ENCODE measurements around the gene CCDC196. TPM values are rescaled to one million over a fixed set of nuclear protein-coding genes. Genes with fewer than 3 reads are reported as not detected.

CCDC196 gene
- polyA plus RNA-seq, 2 of the 4 experiments (the other 2 are of a cell fraction), result not detected

DNA sequence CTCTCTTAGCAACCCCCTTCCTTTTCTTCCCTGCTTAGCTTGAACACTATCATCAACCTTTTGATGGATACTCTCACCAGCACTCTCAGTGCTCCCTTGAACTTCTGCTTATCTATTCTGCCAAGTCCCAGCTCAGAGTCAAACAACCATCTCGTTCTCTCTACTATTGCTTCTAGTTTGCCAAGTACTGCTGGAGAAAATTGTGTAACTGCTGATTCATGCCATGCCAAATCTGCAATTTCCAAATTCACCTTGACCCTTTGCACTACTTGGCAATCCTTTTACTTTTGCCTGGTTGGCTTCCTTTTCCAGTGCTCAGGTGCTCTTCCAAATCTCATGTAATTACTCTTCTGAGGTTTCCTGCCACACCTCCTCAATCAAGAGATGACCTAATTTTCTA, 2.8 kb upstream of the CCDC196 start:
- FAIRE-seq (no peak), ATAC-seq (no peak)
- POLR2A ChIA-PET, result no interaction called here

DNA sequence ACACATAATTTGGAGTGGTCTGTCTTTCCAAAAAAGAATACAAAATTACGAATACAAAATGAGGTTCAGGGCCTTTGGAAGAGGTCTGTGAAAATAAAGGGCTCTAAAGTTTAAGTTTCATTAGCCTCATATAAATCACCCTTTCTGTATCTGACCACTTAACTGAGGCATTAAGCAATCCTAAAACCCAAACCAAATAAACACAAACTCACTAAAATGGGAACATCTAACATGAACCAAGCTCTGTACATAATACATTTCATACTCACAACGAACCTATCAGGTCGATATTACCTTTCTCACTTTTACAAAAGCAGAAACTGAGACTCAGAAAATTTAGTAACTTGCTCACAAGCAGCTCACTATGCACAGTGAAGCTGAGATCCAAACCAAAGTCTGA, 1.1 kb upstream of the CCDC196 start:
- WGBS (ENCODE audit: missing lambda C conversion rate), result 15% methylated on average over 3 of the region's 3 CpGs
- POLR2A ChIA-PET, result no interaction called here
- TF ChIP-seq FOSB (CRISPR knock-in tag; IDR thresholded peaks at IDR 0.05) (no peak), BHLHE40 (IDR thresholded peaks at IDR 0.05; ENCODE audit: low read depth, low read length) (no peak), HOXB5 (CRISPR knock-in tag; IDR thresholded peaks at IDR 0.05) (no peak), ZSCAN20 (CRISPR knock-in tag; IDR thresholded peaks at IDR 0.05) (no peak), ZC3H11A (IDR thresholded peaks at IDR 0.05) (no peak), POLR2AphosphoS2 (conservative IDR thresholded peaks at IDR 0.05; ENCODE audit: low read length) (no peak), NPAS2 (CRISPR knock-in tag; IDR thresholded peaks at IDR 0.05; ENCODE audit: borderline replicate concordance) (no peak), RNF2 (IDR thresholded peaks at IDR 0.05; ENCODE audit: borderline replicate concordance, low read depth) (no peak), HOXB13 (CRISPR knock-in tag; IDR thresholded peaks at IDR 0.05; ENCODE audit: low read depth) (no peak), HOXA7 (CRISPR knock-in tag; IDR thresholded peaks at IDR 0.05) (no peak), MAZ (IDR thresholded peaks at IDR 0.05; ENCODE audit: borderline replicate concordance, low read depth, low read length) (no peak)
- TF ChIP-seq, protein P1, sequence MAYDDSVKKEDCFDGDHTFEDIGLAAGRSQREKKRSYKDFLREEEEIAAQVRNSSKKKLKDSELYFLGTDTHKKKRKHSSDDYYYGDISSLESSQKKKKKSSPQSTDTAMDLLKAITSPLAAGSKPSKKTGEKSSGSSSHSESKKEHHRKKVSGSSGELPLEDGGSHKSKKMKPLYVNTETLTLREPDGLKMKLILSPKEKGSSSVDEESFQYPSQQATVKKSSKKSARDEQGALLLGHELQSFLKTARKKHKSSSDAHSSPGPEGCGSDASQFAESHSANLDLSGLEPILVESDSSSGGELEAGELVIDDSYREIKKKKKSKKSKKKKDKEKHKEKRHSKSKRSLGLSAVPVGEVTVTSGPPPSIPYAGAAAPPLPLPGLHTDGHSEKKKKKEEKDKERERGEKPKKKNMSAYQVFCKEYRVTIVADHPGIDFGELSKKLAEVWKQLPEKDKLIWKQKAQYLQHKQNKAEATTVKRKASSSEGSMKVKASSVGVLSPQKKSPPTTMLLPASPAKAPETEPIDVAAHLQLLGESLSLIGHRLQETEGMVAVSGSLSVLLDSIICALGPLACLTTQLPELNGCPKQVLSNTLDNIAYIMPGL (CRISPR knock-in tag; IDR thresholded peaks at IDR 0.05; ENCODE audit: borderline replicate concordance), result no peak
- TF ChIP-seq, protein P2, sequence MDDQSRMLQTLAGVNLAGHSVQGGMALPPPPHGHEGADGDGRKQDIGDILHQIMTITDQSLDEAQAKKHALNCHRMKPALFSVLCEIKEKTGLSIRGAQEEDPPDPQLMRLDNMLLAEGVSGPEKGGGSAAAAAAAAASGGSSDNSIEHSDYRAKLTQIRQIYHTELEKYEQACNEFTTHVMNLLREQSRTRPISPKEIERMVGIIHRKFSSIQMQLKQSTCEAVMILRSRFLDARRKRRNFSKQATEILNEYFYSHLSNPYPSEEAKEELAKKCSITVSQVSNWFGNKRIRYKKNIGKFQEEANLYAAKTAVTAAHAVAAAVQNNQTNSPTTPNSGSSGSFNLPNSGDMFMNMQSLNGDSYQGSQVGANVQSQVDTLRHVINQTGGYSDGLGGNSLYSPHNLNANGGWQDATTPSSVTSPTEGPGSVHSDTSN (IDR thresholded peaks at IDR 0.05), result no peak
- CTCF ChIA-PET, result interaction anchor here (0.6 to 0.9 kb wide), 2 partner anchors 19 to 126 kb away, joined by 3 read pairs; no protein-coding TSS in a partner anchor
- Histone ChIP-seq H3K27ac (no peak overlapping the region), H3K4me1 (no peaks in the 10 kb centered on the region), H3K4me3 (no peak overlapping the region), H3K9me3 (no peaks in the 10 kb centered on the region), H3K4me2 (no peak overlapping the region)
- DNase-seq (ENCODE audit: low read depth in 1 of 2, low spot score in 1 of 2) (no peak), FAIRE-seq (peak; percentile 7), ATAC-seq (no peak)

More for the DNA sequence above, 2.8 kb upstream of the CCDC196 start:
- Histone ChIP-seq H3K9me3 (no peaks in the 10 kb centered on the region), H3K27ac (no peak overlapping the region), H3K4me1 (no peaks in the 10 kb centered on the region), H3K4me2 (no peak overlapping the region), H3K4me3 (no peak overlapping the region)
- CTCF ChIA-PET, result interaction anchor here (0.8 to 1.4 kb wide), 2 partner anchors 8 to 12 kb away, joined by 3 to 4 read pairs; no protein-coding TSS in a partner anchor
- no peak for DNase-seq (ENCODE audit: low read depth in 1 of 2, low spot score in 1 of 2)
- WGBS (ENCODE audit: missing lambda C conversion rate), result 13% methylated on average over 1 of the region's 1 CpG
- TF ChIP-seq NR3C1 (IDR thresholded peaks at IDR 0.05), result no peak
- no peak for TF ChIP-seq RCOR1 (IDR thresholded peaks at IDR 0.05; ENCODE audit: low read depth, low read length)
- TF ChIP-seq CEBPB (IDR thresholded peaks at IDR 0.05), result no peak
- no peak for TF ChIP-seq ZNF302 (CRISPR knock-in tag; IDR thresholded peaks at IDR 0.05)
- TF ChIP-seq KDM5A (IDR thresholded peaks at IDR 0.05), result no peak
- TF ChIP-seq, protein P3, sequence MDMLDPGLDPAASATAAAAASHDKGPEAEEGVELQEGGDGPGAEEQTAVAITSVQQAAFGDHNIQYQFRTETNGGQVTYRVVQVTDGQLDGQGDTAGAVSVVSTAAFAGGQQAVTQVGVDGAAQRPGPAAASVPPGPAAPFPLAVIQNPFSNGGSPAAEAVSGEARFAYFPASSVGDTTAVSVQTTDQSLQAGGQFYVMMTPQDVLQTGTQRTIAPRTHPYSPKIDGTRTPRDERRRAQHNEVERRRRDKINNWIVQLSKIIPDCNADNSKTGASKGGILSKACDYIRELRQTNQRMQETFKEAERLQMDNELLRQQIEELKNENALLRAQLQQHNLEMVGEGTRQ (IDR thresholded peaks at IDR 0.05), result no peak
- no peak for TF ChIP-seq EHF (CRISPR knock-in tag; IDR thresholded peaks at IDR 0.05)
- TF ChIP-seq, protein P4, sequence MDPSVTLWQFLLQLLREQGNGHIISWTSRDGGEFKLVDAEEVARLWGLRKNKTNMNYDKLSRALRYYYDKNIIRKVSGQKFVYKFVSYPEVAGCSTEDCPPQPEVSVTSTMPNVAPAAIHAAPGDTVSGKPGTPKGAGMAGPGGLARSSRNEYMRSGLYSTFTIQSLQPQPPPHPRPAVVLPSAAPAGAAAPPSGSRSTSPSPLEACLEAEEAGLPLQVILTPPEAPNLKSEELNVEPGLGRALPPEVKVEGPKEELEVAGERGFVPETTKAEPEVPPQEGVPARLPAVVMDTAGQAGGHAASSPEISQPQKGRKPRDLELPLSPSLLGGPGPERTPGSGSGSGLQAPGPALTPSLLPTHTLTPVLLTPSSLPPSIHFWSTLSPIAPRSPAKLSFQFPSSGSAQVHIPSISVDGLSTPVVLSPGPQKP (IDR thresholded peaks at IDR 0.05; ENCODE audit: low read depth, low read length), result no peak
- no peak for TF ChIP-seq PHF8 (IDR thresholded peaks at IDR 0.05; ENCODE audit: borderline replicate concordance, low read depth)
- TF ChIP-seq, protein P5, sequence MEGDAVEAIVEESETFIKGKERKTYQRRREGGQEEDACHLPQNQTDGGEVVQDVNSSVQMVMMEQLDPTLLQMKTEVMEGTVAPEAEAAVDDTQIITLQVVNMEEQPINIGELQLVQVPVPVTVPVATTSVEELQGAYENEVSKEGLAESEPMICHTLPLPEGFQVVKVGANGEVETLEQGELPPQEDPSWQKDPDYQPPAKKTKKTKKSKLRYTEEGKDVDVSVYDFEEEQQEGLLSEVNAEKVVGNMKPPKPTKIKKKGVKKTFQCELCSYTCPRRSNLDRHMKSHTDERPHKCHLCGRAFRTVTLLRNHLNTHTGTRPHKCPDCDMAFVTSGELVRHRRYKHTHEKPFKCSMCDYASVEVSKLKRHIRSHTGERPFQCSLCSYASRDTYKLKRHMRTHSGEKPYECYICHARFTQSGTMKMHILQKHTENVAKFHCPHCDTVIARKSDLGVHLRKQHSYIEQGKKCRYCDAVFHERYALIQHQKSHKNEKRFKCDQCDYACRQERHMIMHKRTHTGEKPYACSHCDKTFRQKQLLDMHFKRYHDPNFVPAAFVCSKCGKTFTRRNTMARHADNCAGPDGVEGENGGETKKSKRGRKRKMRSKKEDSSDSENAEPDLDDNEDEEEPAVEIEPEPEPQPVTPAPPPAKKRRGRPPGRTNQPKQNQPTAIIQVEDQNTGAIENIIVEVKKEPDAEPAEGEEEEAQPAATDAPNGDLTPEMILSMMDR (IDR thresholded peaks at IDR 0.05), result no peak
- no peak for TF ChIP-seq CBX2 (IDR thresholded peaks at IDR 0.05; ENCODE audit: borderline replicate concordance, low read depth)
- no peak for TF ChIP-seq RNF2 (IDR thresholded peaks at IDR 0.05; ENCODE audit: borderline replicate concordance, low read depth)
- TF ChIP-seq FOXS1 (CRISPR knock-in tag; IDR thresholded peaks at IDR 0.05), result no peak
- no peak for TF ChIP-seq HOXB5 (CRISPR knock-in tag; IDR thresholded peaks at IDR 0.05)
- no peak for TF ChIP-seq MAFK (IDR thresholded peaks at IDR 0.05; ENCODE audit: partially characterized antibody)
- no peak for TF ChIP-seq GATA3 (IDR thresholded peaks at IDR 0.05; ENCODE audit: borderline replicate concordance)
- no peak for TF ChIP-seq EHMT2 (IDR thresholded peaks at IDR 0.05; ENCODE audit: low read depth)
- no peak for TF ChIP-seq HEYL (CRISPR knock-in tag; IDR thresholded peaks at IDR 0.05)
- TF ChIP-seq, protein P6, sequence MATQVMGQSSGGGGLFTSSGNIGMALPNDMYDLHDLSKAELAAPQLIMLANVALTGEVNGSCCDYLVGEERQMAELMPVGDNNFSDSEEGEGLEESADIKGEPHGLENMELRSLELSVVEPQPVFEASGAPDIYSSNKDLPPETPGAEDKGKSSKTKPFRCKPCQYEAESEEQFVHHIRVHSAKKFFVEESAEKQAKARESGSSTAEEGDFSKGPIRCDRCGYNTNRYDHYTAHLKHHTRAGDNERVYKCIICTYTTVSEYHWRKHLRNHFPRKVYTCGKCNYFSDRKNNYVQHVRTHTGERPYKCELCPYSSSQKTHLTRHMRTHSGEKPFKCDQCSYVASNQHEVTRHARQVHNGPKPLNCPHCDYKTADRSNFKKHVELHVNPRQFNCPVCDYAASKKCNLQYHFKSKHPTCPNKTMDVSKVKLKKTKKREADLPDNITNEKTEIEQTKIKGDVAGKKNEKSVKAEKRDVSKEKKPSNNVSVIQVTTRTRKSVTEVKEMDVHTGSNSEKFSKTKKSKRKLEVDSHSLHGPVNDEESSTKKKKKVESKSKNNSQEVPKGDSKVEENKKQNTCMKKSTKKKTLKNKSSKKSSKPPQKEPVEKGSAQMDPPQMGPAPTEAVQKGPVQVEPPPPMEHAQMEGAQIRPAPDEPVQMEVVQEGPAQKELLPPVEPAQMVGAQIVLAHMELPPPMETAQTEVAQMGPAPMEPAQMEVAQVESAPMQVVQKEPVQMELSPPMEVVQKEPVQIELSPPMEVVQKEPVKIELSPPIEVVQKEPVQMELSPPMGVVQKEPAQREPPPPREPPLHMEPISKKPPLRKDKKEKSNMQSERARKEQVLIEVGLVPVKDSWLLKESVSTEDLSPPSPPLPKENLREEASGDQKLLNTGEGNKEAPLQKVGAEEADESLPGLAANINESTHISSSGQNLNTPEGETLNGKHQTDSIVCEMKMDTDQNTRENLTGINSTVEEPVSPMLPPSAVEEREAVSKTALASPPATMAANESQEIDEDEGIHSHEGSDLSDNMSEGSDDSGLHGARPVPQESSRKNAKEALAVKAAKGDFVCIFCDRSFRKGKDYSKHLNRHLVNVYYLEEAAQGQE (IDR thresholded peaks at IDR 0.05), result no peak
